HG02763 (cell line): ENCODE measurements around the gene CIAO3.
A peak's percentile ranks its signal among the peaks of the same experiment; 100 is the strongest.
"Not testable (repeated sequence)": the region's sequence is repeated elsewhere in the genome, so short reads cannot be mapped to it uniquely, and the experiment has no call there.

Source experiments
- ATAC-seq: cut with Tn5 transposase; IDR thresholded peaks from one replicate; pipeline ENCODE4 v1.9.1; 2021; ENCODE audit warnings: mild to moderate bottlenecking, moderate library complexity; ENCODE audit not compliant: unreplicated experiment

Gene CIAO3

DNA sequence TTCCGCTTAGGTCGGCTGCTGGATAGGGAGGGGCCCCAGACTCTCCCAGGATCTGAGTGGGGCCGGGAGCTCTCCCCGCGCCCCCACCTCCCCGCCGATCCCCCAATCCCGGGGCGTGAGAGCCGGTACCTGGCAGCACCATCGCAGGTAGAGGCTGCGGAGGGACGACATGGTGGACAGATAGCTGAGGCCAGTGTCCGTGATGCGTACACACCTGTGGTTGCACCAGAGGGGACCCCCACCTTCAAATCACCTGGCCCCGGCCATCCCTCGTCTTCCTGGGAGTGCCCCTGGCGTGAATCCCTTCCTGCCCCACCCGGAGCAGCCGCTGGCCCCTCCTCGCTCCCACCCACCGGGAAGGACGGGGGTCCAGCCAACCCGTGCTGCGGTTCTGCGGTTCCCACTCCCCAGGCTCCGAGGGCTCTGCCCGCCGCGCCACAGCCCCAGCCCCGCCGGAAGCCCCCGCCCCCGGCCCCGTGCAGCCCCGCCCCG is 45.9 kb downstream of the CIAO3 start:
- no peak for ATAC-seq

DNA sequence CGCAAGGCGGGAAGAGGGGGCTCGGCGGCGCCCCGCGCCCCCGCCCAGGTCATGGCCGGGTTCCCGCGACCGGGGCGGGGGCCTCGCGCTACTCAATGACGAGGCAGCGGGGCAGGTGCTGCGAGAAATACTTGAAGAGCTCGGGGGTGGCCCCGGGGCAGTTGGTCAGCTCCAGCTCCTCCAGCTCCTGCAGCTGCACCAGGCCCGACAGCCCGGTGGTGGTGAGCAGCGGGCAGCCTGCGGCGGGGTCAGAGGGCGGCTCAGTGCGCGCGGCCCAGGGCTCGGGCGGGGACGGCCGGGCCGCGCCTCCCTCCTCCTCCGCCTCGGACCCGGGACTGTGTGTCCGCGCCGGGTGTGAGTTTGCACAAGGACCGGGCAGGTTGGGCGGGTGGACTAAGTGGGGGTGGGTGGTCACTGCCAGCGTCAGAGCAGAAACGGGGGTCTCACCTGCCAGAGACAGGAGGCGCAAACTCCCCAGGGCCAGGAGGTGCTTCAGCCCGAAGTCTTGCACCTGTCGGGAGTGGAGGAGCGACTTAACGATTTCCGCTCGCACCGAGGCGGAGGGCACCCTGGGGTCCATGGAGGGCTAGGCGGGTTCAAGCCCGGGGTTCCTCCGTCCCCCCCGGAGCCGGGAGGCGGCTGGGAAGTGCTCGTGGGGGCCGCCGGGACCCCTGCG is 46.5 kb downstream of the CIAO3 start:
- ATAC-seq = no peak

DNA sequence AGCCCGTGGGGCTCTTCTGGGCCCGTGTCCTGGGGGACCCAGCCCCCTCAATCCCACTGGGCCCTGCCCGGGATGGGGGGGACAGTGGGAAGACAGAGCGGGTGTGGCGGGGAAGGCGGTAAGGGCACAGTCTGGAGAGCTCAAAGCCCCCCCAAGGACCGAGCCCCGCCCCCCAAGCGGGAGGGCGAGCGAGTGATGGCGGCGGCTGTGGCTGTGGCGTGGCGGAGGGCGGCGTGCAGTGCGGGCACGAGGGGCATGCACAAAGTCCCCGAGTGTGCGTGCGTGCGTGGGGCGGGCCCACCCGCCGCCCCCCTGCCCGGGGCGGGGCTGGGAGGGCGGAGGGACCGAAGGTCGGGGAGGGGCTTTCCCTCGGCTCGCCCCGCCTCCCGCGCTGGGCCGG is 47.0 kb downstream of the CIAO3 start:
- ATAC-seq = no peak

DNA sequence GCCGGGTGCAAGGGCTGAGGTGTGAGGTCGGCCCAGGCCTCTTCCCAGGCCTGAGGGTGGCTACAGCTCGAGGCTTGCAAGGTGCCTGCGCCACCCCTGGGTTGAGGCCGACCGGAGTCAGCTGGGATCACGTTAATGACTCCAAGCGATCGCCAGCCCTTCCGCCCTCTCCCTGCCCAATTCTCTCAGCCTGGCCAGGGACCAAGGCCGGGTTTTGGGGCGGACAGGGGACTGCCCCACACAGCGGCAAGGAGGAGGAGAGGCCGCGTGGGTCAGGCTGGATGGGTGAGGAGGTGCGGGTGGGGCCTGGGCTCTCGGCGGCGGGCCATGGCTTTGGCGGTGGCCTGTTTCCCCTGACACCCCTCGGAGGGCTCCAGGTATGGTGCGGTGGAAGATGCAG is 47.4 kb downstream of the CIAO3 start:
- ATAC-seq = no peak

DNA sequence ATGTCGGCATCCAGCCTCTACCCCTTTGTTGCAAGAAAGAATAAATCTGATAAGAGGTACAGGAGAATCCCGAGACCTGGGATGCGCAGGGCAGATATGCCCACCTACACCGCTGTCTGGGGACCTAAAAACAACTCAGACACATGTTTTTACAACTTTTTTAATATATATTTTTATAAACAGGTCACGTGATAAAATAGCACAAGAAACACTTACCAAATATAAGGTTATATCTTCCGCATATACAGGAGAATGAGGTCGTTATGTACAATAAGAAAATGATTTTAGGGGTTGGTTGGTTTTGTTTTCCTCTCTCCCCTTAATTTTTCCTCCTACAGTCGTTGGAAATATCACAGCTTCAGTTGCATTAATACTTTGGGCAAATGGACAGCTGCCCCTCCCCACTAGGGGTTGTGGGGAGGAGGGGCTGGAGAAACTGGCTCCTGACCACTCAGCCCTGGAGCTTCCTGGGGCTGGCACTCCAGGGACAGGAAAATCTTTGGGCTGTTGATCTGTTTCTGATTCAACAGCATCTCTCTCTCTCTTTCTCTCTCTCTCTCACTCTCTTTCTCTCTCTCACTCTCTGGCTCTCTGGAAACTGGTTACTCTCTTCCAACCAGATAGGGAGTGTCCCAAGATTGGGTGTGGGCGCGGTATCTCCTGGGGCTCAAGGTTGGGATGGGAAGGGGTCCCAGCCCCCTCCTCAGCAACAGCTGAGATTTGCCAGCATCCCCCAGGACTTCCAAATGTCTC is 48.3 kb downstream of the CIAO3 start:
- no peak for ATAC-seq

DNA sequence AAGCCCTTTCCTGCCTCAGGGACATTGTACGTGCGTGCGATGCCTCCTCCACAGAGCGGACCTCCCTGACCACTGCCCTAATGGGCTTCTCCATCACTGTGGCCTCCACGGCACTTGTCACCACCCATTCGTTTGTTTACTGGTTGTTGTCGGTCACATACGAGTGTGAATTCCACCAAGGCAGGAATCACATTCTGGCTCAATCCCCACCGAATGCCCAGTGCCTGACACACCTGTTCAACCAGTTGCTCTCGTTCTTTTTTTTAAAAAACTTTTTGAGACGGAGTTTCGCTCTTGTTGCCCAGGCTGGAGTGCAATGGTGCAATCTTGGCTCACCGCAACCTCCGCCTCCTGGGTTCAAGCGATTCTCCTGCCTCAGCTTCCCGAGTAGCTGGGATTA is 49.6 kb downstream of the CIAO3 start:
- not testable (repeated sequence) for ATAC-seq

DNA sequence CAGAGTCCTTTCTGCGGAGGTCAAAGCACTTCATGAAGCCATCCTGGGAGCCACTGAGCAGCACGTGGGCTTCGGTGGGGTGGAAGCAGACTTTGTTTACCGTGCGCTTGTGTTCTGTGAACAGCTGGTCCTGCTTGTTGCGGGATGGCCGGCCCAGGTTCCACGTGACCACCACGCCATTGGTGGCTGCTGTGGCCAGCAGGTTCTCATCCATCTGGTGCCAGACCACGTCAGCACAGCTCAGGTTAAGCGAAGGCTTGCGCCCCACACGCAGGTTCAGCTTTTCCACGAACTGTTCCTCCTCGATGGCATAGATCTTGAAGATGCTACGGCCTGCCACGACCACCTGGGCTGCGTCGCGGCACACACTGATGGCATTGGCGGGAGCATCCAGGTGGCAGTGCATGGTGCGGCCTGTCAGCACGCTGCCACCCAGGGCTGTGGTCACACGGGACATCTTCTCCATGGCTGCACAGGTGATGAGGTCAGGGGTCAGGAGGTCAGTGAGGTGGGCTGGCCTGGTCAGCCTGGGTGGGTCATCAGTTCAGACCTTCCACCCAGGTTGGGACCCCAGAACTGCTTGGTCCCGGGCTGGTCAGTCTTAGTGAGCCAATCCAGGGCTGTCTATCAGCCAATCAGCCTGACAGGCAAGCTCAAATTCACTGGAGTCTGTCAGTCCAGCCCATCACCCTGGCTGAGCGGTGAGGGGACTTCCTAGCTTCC is 51.5 kb downstream of the CIAO3 start:
- ATAC-seq = no peak

DNA sequence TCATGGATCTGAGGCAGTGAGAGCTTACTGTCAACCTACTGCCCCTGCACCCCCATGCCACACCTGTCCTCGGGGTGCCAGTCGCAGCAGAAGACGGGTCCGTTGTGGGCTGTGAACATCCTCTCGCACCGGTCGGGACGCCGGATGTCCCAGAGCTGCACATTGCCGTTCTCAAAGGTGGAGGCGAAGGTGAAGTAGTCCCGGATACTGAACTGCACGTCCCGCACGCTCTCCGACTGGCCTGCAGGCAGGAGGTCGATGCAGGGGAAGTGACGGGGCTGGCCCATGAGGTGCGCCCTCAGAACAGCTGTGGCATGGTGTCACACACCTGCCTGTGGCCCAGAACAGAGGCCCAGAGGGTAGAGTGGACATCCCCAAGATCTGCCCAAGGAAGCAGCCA is 53.3 kb downstream of the CIAO3 start:
- ATAC-seq = no peak

DNA sequence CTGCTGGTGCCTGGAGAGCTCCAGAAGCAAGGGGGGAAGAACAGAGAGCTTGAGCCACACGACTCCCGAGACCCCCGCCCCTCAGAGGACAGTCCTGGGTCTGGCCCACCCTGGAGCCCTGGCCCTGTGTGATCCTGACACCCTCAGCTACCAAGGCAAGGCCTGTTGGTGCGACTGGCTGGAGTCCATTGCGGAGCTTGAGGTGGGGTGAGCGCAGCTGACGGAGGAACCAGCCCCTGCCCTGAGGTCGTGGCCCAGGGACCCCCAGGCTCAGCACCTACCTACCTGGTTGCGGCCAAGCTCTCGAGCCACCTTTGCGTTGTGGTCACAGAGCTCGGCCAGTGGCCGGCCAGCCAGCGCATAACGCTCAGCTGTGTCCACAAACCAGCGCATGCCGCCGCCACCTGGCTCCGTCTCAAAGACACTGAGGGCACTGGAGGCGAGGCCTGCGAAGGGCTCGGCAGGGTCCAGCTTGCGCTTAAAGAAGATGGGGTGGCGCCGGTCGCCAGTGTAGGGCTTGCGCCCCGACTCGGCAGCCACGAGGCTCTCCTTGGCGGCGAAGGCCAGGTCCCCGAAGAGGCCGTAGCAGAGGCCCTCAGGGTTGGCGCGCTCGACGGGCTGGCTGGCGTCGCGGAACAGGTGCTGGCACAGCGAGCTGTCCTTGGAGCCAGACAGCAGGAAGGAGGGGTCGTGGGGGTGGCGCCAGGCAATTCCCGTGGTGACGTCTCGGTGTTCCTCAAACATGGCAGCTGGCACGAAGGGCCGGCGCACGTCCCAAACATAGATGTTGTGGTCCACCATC is 54.1 kb downstream of the CIAO3 start:
- ATAC-seq = no peak

DNA sequence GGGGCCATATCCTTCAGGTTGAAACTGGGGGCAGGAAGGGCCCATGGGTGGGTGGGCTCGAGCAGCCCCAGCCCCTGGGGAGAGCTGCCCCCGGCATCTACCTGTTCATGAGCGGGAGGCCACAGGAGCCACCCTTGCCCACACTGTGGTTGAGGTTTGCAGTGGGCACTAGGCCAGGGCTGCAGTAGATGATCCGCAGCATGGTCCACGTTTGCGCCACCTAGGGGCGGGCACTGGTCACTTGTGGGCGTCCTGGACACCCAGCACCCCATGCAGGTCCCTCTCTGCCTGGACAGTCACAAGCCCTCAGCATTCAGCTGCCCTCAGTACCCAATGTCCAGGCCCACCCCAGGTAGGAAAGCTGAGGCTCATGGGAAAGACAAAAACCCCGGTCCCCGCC is 54.8 kb downstream of the CIAO3 start:
- no peak for ATAC-seq

DNA sequence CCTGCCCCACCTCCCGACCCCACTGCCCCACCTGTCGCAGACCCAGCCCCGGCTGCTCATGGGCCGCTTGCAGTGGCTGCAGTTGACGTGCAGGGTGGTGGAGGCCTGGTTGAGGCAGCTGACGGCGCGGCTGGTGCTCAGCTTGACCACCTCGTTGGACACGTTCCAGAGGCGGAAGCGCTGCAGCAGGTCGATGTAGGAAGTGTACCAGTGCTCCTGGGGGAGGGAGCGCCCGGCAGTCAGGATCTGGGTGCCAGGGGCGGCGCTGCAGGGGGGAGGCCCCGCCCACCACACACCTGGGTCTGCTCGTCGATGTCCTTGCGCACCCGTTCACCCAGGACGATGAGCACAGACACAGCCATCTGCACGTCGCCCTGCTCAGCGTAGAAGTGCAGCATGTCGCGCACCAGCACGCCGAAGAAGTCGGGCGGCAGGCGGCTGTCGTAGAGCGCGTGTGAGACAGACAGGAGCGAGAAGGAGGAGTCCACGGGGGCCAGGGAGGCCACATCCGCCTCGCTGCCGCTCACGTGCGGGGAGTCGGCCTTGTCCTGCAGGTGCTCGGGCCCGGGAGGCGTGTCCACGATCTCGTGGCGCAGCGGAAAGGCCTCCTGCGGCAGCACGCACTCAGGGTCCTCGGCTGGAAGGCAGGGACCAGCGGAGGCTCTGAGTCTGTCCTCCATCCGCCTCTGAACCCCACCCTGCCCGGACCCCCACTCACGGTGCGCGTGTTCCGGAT is 55.7 kb downstream of the CIAO3 start:
- no peak for ATAC-seq

DNA sequence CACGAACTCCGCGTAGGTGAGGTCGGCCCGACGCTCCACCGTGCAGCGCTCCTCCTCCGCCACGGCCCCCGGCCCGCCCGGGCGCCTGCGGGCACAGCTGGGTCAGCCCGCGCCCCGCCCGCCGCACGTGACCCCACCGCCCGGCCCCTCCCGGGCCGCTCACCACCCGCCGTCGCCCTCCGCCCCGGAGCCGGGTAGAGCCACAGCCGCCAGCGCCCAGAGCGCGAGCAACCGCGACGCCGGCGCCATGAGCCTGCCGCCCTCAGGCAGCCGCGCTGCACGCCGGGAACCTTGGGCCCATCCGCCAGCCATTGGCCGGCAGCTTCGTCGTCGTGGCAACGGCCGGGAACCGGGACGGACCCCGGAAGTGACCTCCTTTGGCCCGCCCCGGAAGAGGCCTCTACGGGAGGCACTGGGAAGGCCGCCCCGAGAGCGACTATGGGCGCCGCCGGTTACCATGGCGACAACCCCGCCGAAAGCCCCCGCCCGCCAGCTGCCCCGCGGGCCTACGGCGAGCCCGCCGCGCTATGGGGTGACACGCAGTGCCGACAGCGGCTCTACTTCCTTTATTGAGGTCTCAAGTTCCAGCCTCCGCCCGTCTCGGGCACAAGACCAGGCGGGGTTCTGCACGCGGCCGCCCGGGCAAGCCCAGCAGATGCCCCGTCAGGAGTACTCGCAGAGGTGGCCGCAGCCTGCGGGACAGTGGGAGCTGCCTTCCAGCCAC is 56.6 kb downstream of the CIAO3 start, which contains the start of gene JMJD8:
JMJD8 (minus strand) TSS at position 264 of the 724 bp plus-strand sequence; CDS start at position 249, 15 bp downstream.
- ATAC-seq = peak; percentile 66

DNA sequence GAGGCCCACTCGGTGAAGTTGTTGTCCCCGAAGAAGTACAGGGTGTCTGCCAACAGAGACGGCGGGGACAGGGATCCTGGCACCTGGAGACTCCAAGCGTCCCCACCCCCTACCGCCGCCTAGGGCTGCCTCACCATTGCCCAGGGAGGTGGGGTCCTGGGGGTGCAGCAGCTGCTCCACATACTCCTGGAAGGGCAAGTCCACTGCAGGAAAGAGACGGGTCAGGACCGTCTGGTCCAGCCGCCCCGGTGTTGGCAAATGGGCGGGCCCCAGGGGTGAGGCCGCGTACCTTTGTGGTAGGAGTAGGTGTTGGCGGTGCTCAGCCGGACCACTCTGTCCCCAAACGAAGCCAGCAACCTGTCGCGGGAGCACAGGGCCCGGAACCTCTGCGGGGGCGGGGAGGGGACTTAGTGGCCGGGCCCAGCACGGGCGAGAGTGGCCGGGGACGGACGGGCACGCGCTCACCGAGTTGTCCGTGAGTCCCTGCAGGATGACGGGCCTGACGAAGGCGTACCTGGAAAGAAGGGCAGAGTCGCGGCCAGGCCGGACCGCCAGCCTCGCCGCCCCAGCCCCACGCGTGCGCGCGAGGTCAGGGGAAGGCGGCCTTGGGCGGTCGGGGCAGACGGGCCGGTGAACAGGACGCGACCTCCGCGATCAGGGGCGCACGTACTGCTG is 57.3 kb downstream of the CIAO3 start:
- no peak for ATAC-seq

DNA sequence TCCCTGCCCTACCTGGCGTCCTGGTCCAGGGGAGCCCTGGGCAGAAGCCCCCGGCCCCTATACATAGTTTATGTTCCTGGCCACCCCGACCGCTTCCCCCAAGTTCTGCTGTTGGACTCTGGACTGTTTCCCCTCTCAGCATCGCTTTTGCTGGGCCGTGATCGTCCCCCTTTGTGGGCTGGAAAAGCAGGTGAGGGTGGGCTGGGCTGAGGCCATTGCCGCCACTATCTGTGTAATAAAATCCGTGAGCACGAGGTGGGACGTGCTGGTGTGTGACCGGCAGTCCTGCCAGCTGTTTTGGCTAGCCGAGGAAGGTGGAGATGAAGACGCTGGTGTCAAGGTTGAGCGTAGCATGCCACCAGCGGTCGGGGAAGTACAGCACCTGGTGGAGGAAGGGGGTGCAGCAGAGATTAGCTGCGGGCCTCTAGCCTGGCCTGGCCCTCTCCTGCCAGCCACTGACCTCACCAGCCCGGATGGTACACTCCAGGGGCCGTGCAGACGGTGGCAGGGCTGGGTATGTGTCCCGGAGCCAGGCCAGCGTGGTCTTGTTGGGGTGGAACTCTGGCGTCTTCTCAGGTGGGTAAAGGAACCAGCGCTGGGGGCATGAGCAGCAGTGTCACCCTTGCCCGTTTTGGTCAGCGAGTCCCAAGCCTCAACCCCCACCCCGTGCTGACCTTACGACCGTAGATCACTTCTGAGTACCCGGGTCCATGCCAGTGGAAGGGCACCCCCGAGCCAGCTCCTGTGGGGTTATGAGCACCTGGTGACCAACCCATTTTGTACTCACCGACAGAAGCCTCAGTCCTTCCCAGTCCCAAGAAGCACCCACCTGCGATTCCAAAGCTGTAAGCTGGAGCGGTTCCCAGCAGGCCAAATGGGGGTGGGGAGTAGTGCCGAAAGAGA is 58.1 kb downstream of the CIAO3 start:
- no peak for ATAC-seq

DNA sequence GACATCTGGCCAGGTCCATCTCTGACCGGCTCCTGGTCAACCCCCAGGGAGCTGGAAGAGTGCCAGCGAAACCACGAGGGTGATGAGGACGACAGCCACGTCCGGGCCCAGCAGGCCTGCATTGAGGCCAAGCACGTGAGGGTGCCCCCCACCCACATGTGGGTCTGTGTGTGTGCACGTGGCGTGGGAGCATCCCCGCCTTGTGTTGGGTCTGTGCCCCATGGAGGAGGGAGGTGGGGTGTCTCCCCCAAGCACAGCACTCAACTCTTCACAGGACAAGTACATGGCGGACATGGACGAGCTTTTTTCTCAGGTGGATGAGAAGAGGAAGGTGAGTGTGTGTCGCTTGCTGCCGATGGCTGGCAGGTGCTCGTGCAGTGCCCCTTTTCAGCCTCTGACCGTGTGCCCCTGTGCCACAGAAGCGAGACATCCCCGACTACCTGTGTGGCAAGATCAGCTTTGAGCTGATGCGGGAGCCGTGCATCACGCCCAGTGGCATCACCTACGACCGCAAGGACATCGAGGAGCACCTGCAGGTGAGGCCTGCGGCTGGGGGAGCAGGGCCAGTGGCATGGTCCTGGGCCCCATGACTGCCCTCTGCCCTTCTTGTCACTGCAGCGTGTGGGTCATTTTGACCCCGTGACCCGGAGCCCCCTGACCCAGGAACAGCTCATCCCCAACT is 58.9 kb downstream of the CIAO3 start:
- ATAC-seq = no peak

DNA sequence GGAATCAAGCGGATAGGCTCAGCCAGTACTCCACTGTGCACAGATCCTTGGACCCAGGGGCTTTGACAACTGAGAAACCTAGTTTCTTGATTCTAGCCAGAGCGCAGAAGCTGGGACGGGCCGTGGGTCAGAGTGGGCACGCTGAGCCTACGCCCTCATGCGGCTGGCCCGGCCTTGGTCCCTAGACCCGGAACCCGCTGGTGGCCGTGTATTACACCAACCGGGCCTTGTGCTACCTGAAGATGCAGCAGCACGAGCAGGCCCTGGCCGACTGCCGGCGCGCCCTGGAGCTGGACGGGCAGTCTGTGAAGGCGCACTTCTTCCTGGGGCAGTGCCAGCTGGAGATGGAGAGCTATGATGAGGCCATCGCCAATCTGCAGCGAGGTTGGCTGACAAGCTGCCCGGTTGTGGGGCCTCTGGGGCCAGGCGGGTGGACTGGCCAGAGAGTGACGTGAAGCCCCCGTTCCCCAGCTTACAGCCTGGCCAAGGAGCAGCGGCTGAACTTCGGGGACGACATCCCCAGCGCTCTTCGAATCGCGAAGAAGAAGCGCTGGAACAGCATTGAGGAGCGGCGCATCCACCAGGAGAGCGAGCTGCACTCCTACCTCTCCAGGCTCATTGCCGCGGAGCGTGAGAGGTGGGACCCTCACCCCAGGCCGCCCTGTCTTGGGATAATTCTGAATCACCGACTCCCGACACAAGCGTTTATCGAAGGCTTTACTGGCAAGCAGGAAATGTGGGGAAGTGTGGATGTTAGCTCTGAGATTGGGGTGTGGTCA is 59.6 kb downstream of the CIAO3 start:
- no peak for ATAC-seq

DNA sequence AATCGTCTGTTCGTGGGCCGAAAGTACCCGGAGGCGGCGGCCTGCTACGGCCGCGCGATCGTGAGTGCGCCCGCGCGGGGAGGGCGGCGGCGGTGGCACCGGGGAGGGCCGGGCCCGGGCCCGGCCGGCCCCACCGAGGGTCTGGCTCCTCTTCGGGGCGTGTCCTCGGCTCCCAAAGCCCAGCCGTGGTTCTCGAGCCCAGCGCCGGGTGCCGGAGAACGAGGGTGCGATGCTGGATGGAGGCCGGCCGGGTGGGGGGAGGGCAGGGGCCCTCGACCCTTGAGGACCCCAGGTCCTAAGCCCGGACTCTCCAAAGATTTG is 60.2 kb downstream of the CIAO3 start:
- ATAC-seq = no peak
